ENCODE results near the gene PPFIA1. TPM values are rescaled to one million over a fixed set of nuclear protein-coding genes. Genes with fewer than 3 reads are reported as not detected.

PPFIA1 gene
- total RNA-seq, result 65.2 TPM

- DNase-seq (ENCODE audit: low spot score), result peak; percentile 96
Observed at GRCh38 chr11:70270104-70270876, at the start of gene PPFIA1. Gene PPFIA1, plus strand, starts transcription at chr11:70270690. Its CDS starts 1,483 bp downstream, at chr11:70272173.

- no peak for DNase-seq (ENCODE audit: low spot score)
Observed at GRCh38 chr11:70220920-70221319, 49.6 kb upstream of the PPFIA1 start.

- DNase-seq (ENCODE audit: low spot score), result no peak
Observed at GRCh38 chr11:70225681-70226177, 44.8 kb upstream of the PPFIA1 start.

- DNase-seq (ENCODE audit: low spot score), result no peak
Observed at GRCh38 chr11:70226183-70226582, 44.3 kb upstream of the PPFIA1 start.

- DNase-seq (ENCODE audit: low spot score), result no peak
Observed at GRCh38 chr11:70226967-70227366, 43.5 kb upstream of the PPFIA1 start.

- DNase-seq (ENCODE audit: low spot score), result no peak
Observed at GRCh38 chr11:70229737-70230136, 40.8 kb upstream of the PPFIA1 start.

GRCh38 chr11:70230151-70230839 lies 40.2 kb upstream of the PPFIA1 start:
- no peak for DNase-seq (ENCODE audit: low spot score)

GRCh38 chr11:70230840-70231710 lies 39.4 kb upstream of the PPFIA1 start:
- DNase-seq (ENCODE audit: low spot score), result no peak

GRCh38 chr11:70233034-70233433 lies 37.5 kb upstream of the PPFIA1 start:
- no peak for DNase-seq (ENCODE audit: low spot score)

- no peak for DNase-seq (ENCODE audit: low spot score)
Observed at GRCh38 chr11:70233511-70233934, 37.0 kb upstream of the PPFIA1 start.

GRCh38 chr11:70233962-70234361 lies 36.5 kb upstream of the PPFIA1 start:
- no peak for DNase-seq (ENCODE audit: low spot score)

GRCh38 chr11:70240337-70240736 lies 30.2 kb upstream of the PPFIA1 start:
- DNase-seq (ENCODE audit: low spot score), result no peak

- DNase-seq (ENCODE audit: low spot score), result no peak
Observed at GRCh38 chr11:70241709-70242108, 28.8 kb upstream of the PPFIA1 start.

GRCh38 chr11:70242885-70243284 lies 27.6 kb upstream of the PPFIA1 start:
- no peak for DNase-seq (ENCODE audit: low spot score)

GRCh38 chr11:70243912-70244652 lies 26.4 kb upstream of the PPFIA1 start:
- no peak for DNase-seq (ENCODE audit: low spot score)

GRCh38 chr11:70244698-70245097 lies 25.8 kb upstream of the PPFIA1 start:
- no peak for DNase-seq (ENCODE audit: low spot score)

- DNase-seq (ENCODE audit: low spot score), result no peak
Observed at GRCh38 chr11:70246196-70246595, 24.3 kb upstream of the PPFIA1 start.

- DNase-seq (ENCODE audit: low spot score), result no peak
Observed at GRCh38 chr11:70247042-70247709, 23.3 kb upstream of the PPFIA1 start.

GRCh38 chr11:70247710-70248072 lies 22.8 kb upstream of the PPFIA1 start:
- DNase-seq (ENCODE audit: low spot score), result no peak

- DNase-seq (ENCODE audit: low spot score), result no peak
Observed at GRCh38 chr11:70250876-70251658, 19.4 kb upstream of the PPFIA1 start.

Data from ureter (tissue), 1 donor.